IPS-18c (cell line): Measurements from ENCODE around the gene TFE3.
"Not testable (repeated sequence)": the region's sequence is repeated elsewhere in the genome, so short reads cannot be mapped to it uniquely, and the experiment has no call there.

Experiments used
- H3K4me3 ChIP-seq: 2 replicates; pipeline ENCODE4 v1.7.0; 2013; ENCODE audit warnings: low read depth, mild to moderate bottlenecking, low read length, moderate library complexity; ENCODE audit not compliant: insufficient read depth
- H3K9me3 ChIP-seq: one replicate; pipeline ENCODE4 v1.6.1; 2013; ENCODE audit warnings: mild to moderate bottlenecking, low read length, moderate library complexity; ENCODE audit not compliant: control insufficient read depth, insufficient read depth

Gene TFE3

DNA sequence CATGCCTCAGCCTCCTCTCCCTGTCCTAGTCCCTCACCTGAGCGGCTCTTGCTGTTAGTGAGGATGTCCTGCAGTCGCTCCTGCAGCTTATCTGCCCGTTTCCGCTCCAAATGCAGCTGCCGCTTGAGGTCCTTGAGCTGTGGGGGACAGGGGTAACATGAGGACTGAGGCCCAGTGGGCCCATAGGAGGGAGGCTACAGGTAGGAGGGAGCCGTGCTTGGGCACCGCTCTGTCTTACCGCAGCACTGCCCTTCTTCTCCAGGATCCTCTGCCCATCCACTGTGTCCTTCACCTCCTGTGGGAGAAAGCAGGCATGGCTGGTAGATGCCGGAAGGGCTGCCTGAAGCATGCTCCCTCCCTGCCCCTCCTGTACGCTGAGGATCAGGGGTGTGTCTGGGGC, 62.0 kb downstream of the TFE3 start:
- H3K4me3 ChIP-seq: no peak overlapping the region
- H3K9me3 ChIP-seq: peaks cover 8% of the 10 kb centered on the region

DNA sequence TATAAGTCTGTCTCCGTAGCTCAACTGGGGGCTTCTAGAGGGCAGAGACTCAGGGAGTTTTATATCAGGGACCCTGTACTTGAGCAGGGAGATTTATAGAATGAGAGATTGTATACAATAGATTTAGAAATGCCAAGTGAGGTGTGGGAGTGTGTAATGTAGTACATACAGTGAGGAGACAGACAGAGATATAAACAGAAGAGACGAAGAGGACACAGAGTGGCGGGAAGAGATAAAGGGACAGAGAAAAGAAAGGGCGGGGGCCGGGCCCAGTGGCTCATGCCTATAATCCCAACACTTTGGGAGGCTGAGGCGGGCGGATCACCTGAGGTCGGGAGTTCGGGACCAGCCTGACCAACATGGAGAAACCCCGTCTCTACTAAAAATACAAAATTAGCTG, 62.8 kb downstream of the TFE3 start:
- H3K9me3 ChIP-seq, H3K4me3 ChIP-seq: not testable (repeated sequence)
